ENCODE measurements around the gene STRADA.
"Not testable (repeated sequence)": the region's sequence is repeated elsewhere in the genome, so short reads cannot be mapped to it uniquely, and the experiment has no call there.

STRADA gene

DNA sequence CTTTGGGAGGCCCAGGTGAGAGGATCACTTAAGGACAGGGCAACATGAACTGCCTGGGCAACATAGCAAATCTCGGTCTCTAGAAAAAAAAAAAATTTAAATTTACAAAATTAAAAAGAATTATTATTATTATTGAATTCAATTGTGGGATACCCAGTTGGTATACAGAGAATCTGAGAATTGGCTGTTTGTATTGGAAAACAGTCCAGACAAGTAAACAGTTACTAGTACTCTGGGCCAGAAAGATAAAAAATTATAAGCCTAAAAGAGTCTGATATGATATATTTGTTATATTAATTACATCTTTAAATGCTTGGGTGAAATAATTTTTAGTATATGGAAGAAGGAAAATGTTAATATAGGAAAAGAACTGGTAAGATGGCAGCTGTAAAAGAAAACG, 16.8 kb upstream of the STRADA start:
- no peak overlapping the region for H3K27ac ChIP-seq (ENCODE audit: low read depth, low read length)
- peaks cover 32 to 61% of the 10 kb centered on the region in 2 donors for H3K36me3 ChIP-seq (ENCODE audit: control insufficient read depth in 1 of 2, insufficient read depth in 2 of 2, low read length in 2 of 2)
- H3K4me1 ChIP-seq (ENCODE audit: control insufficient read depth in 1 of 2, insufficient read depth in 2 of 2, low read length in 2 of 2), result peaks cover 8% of the 10 kb centered on the region in 2 donors
- no peak overlapping the region for H3K9ac ChIP-seq (ENCODE audit: low read depth in 1 of 2, low read length in 2 of 2)
- no peaks in the 10 kb centered on the region for H3K27me3 ChIP-seq (ENCODE audit: control insufficient read depth in 1 of 2, insufficient read depth in 2 of 2, low read length in 2 of 2)
- H3K9me3 ChIP-seq (ENCODE audit: control insufficient read depth in 1 of 2, low read length in 2 of 2), result no peaks in the 10 kb centered on the region
- H3K4me3 ChIP-seq (ENCODE audit: low read depth in 1 of 2, low read length in 2 of 2), result no peak overlapping the region

DNA sequence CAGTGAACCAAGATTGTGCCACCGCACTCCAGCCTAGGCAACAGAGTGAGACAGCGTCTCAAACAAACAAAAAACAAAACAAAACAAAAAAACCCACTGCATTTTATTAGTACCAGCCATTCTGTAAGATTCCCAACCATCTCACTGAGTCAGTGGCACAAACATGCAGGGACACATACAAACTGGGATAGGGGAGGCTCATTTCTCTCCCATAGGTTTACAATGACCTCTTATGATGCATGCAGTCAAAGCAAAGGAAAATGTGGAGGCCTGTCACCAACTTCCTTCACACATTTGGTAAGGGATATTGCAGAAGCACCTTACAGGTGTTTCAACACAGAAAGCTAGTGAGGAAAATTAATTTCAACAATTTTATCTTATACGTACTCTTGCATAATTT, 12.4 kb upstream of the STRADA start:
- Histone ChIP-seq H3K9ac (ENCODE audit: low read depth in 1 of 2, low read length in 2 of 2) (no peak overlapping the region), H3K27me3 (ENCODE audit: control insufficient read depth in 1 of 2, insufficient read depth in 2 of 2, low read length in 2 of 2) (no peaks in the 10 kb centered on the region), H3K9me3 (ENCODE audit: control insufficient read depth in 1 of 2, low read length in 2 of 2) (no peaks in the 10 kb centered on the region), H3K27ac (ENCODE audit: low read depth, low read length) (no peak overlapping the region), H3K4me1 (ENCODE audit: control insufficient read depth in 1 of 2, insufficient read depth in 2 of 2, low read length in 2 of 2) (no peaks in the 10 kb centered on the region), H3K4me3 (ENCODE audit: low read depth in 1 of 2, low read length in 2 of 2) (no peak overlapping the region), H3K36me3 (ENCODE audit: control insufficient read depth in 1 of 2, insufficient read depth in 2 of 2, low read length in 2 of 2) (peaks cover 33 to 76% of the 10 kb centered on the region in 2 donors)

DNA sequence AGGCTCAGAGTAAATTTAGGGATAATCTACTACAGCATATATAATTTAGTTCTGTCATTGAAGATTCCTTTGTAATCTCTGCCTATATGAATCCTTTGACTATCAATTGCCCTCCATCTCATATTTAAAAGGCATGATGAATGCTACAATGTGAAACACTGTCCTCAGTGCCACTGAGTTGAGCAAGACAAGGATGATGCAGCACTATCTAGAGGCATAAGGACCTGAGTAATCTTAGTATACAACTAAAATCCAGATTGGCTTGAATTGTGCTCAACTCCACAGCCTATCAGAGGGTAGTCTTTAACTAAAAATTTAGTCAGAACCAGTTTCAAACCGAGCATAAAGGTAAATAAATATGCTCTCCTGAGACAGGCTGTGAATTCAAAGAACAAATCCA, 11.6 kb upstream of the STRADA start:
- H3K9ac ChIP-seq (ENCODE audit: low read depth in 1 of 2, low read length in 2 of 2), result no peak overlapping the region
- no peak overlapping the region for H3K4me3 ChIP-seq (ENCODE audit: low read depth in 1 of 2, low read length in 2 of 2)
- H3K27ac ChIP-seq (ENCODE audit: low read depth, low read length), result no peak overlapping the region
- H3K4me1 ChIP-seq (ENCODE audit: control insufficient read depth in 1 of 2, insufficient read depth in 2 of 2, low read length in 2 of 2), result no peaks in the 10 kb centered on the region
- H3K36me3 ChIP-seq (ENCODE audit: control insufficient read depth in 1 of 2, insufficient read depth in 2 of 2, low read length in 2 of 2), result peaks cover 36 to 74% of the 10 kb centered on the region in 2 donors
- H3K9me3 ChIP-seq (ENCODE audit: control insufficient read depth in 1 of 2, low read length in 2 of 2), result no peaks in the 10 kb centered on the region
- H3K27me3 ChIP-seq (ENCODE audit: control insufficient read depth in 1 of 2, insufficient read depth in 2 of 2, low read length in 2 of 2), result no peaks in the 10 kb centered on the region

DNA sequence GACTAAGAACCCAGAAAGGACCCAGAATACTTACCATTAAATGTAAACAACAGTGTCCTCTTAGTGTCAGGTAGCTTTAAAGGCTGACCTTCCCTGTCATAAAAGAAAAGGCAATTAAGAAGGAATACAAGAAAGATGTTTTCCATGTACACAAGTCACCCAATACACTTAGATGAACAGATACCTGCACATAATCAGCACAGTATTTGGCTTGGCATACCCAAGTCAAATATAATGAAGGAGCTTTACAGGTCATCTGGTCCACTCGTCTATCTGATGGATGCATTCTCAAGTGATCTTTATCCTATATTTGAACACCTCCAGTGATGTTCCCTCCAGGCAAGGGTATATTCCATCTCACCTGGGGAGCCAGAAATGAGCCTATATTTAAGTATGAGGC, 11.1 kb upstream of the STRADA start:
- Histone ChIP-seq H3K9me3 (ENCODE audit: control insufficient read depth in 1 of 2, low read length in 2 of 2) (no peaks in the 10 kb centered on the region), H3K4me3 (ENCODE audit: low read depth in 1 of 2, low read length in 2 of 2) (no peak overlapping the region), H3K4me1 (ENCODE audit: control insufficient read depth in 1 of 2, insufficient read depth in 2 of 2, low read length in 2 of 2) (no peaks in the 10 kb centered on the region), H3K27ac (ENCODE audit: low read depth, low read length) (no peak overlapping the region), H3K27me3 (ENCODE audit: control insufficient read depth in 1 of 2, insufficient read depth in 2 of 2, low read length in 2 of 2) (no peaks in the 10 kb centered on the region), H3K36me3 (ENCODE audit: control insufficient read depth in 1 of 2, insufficient read depth in 2 of 2, low read length in 2 of 2) (peaks cover 33 to 73% of the 10 kb centered on the region in 2 donors), H3K9ac (ENCODE audit: low read depth in 1 of 2, low read length in 2 of 2) (no peak overlapping the region)

DNA sequence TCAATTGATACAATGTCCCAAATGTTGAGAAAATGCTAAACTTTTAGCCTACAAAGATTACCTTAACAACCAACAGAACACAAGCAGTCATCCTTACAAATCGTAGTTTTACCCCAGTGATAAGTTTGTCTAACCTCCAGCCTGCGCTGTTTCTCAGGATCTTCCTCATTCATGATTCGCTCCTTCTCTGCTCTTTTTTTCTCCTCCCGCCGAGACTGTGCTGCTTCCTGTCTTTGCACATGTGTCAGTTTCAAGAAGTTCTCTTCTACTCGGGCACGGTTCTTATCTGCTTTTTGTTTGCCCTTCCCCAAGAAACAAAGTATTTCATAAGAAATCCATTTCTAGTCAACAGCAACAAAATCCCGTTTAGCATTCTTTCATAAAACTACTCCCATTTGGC, 10.2 kb upstream of the STRADA start:
- Histone ChIP-seq H3K27ac (ENCODE audit: low read depth, low read length) (no peak overlapping the region), H3K36me3 (ENCODE audit: control insufficient read depth in 1 of 2, insufficient read depth in 2 of 2, low read length in 2 of 2) (peaks cover 31 to 72% of the 10 kb centered on the region in 2 donors), H3K9ac (ENCODE audit: low read depth in 1 of 2, low read length in 2 of 2) (no peak overlapping the region), H3K4me1 (ENCODE audit: control insufficient read depth in 1 of 2, insufficient read depth in 2 of 2, low read length in 2 of 2) (no peaks in the 10 kb centered on the region), H3K27me3 (ENCODE audit: control insufficient read depth in 1 of 2, insufficient read depth in 2 of 2, low read length in 2 of 2) (no peaks in the 10 kb centered on the region), H3K4me3 (ENCODE audit: low read depth in 1 of 2, low read length in 2 of 2) (no peak overlapping the region), H3K9me3 (ENCODE audit: control insufficient read depth in 1 of 2, low read length in 2 of 2) (no peaks in the 10 kb centered on the region)

DNA sequence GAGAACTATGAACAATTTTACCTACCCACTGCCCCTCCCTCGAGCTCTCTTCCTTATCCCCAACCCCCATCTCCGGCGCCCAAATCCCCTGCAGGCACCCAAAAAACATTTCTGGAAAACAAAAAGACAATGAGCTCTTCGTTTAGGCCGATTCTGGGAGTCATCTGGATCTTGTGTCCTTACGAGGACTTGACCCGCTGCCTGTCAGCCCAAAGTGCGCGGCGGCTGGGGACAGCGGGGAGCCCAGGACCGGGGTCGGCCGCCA, 524 bp downstream of the STRADA start:
- Histone ChIP-seq H3K9ac (ENCODE audit: low read depth in 1 of 2, low read length in 2 of 2) (peak overlapping the region; percentile 85 to 96), H3K36me3 (ENCODE audit: control insufficient read depth in 1 of 2, insufficient read depth in 2 of 2, low read length in 2 of 2) (peaks cover 6 to 7% of the 10 kb centered on the region in 2 donors)

DNA sequence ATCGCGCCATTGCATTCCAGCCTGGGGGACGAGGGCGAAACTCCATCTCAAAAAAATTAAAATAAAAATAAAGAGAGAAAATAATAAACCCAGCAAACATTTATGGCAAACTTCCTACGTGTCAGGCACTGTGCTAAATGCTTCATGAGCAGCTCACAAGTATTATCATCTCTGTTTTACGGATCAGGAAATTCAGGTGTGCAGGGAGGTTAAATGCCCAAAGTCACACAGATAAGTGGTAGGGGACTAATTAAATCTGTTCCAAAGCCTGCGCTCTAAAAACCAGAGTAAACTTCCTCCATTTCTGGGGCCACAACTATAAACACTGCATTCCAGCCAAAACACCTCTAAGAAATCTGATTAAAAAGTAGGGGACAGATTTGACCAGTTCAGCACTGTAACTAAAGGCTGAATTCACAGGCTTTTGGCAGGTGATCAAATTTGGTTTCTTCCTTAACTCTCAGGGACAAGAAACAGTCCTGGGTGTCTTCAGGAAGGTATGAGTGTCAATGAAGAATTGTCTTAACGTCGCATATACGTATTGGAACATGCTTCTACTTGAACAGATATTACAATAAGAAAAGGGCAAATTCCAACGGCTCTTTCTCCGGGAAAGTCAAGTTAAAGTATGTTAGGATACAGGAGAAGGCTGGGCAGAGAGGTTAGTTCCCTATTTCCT, 996 bp downstream of the STRADA start:
- Histone ChIP-seq H3K4me3 (ENCODE audit: low read depth in 1 of 2, low read length in 2 of 2) (peak overlapping the region; percentile 91), H3K9ac (ENCODE audit: low read depth in 1 of 2, low read length in 2 of 2) (peak overlapping the region; percentile 85 to 96), H3K4me1 (ENCODE audit: control insufficient read depth in 1 of 2, insufficient read depth in 2 of 2, low read length in 2 of 2) (peaks cover 6 to 10% of the 10 kb centered on the region in 2 donors), H3K9me3 (ENCODE audit: control insufficient read depth in 1 of 2, low read length in 2 of 2) (no peaks in the 10 kb centered on the region), H3K27ac (ENCODE audit: low read depth, low read length) (peak overlapping the region; percentile 94), H3K27me3 (ENCODE audit: control insufficient read depth in 1 of 2, insufficient read depth in 2 of 2, low read length in 2 of 2) (no peaks in the 10 kb centered on the region), H3K36me3 (ENCODE audit: control insufficient read depth in 1 of 2, insufficient read depth in 2 of 2, low read length in 2 of 2) (peaks cover 2 to 3% of the 10 kb centered on the region in 2 donors)

More for the DNA sequence above, 524 bp downstream of the STRADA start:
- peak overlapping the region; percentile 94 for H3K27ac ChIP-seq (ENCODE audit: low read depth, low read length)
- peaks cover 6 to 10% of the 10 kb centered on the region in 2 donors for H3K4me1 ChIP-seq (ENCODE audit: control insufficient read depth in 1 of 2, insufficient read depth in 2 of 2, low read length in 2 of 2)
- no peaks in the 10 kb centered on the region for H3K9me3 ChIP-seq (ENCODE audit: control insufficient read depth in 1 of 2, low read length in 2 of 2)
- H3K27me3 ChIP-seq (ENCODE audit: control insufficient read depth in 1 of 2, insufficient read depth in 2 of 2, low read length in 2 of 2), result no peaks in the 10 kb centered on the region
- peak overlapping the region; percentile 91 for H3K4me3 ChIP-seq (ENCODE audit: low read depth in 1 of 2, low read length in 2 of 2)

DNA sequence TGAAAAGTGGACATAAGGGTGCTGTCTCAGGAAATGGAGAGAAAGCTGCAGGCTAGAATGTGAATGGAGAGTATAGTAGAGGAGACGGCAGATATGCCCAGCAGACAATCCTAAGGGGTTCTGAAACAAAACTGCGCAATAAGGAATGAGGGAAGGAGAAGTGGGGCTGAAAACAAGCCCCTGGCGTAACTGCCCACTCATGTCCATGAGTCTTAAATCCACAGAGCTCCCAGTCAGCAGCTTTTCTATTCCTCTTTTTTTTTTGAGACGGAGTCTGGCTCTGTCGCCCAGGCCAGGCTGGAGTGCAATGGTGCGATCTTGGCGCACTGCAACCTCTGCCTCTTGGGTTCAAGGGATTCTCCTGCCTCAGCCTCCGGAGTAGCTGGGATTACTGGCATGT, 5.9 kb downstream of the STRADA start:
- Histone ChIP-seq H3K4me3 (ENCODE audit: low read depth in 1 of 2, low read length in 2 of 2) (no peak overlapping the region), H3K27me3 (ENCODE audit: control insufficient read depth in 1 of 2, insufficient read depth in 2 of 2, low read length in 2 of 2) (no peaks in the 10 kb centered on the region), H3K36me3 (ENCODE audit: control insufficient read depth in 1 of 2, insufficient read depth in 2 of 2, low read length in 2 of 2) (no peaks in the 10 kb centered on the region), H3K4me1 (ENCODE audit: control insufficient read depth in 1 of 2, insufficient read depth in 2 of 2, low read length in 2 of 2) (peaks cover 4 to 6% of the 10 kb centered on the region in 2 donors), H3K9me3 (ENCODE audit: control insufficient read depth in 1 of 2, low read length in 2 of 2) (no peaks in the 10 kb centered on the region), H3K27ac (ENCODE audit: low read depth, low read length) (no peak overlapping the region), H3K9ac (ENCODE audit: low read depth in 1 of 2, low read length in 2 of 2) (no peak overlapping the region)

DNA sequence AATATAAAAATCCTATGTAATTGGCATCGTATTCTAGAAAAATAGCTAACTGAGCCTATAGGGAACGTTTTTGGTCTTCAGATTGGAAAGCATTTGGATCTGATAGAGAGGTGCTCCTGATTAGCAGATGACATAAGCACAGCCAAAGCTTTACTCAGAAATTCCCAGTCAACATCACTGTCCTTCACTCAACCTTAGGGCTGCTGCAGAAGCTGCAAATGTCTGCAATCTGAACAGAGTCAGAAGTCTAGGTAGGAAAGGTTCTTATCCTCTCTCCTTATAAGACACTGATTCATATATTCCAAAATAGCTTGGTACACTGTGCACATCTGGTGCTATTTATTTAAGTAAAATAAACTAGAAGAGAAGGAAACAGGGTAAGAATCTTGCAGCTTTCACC, 19.2 kb downstream of the STRADA start:
- Histone ChIP-seq H3K4me1 (ENCODE audit: control insufficient read depth in 1 of 2, insufficient read depth in 2 of 2, low read length in 2 of 2) (no peaks in the 10 kb centered on the region), H3K9ac (ENCODE audit: low read depth in 1 of 2, low read length in 2 of 2) (no peak overlapping the region), H3K4me3 (ENCODE audit: low read depth in 1 of 2, low read length in 2 of 2) (no peak overlapping the region), H3K27me3 (ENCODE audit: control insufficient read depth in 1 of 2, insufficient read depth in 2 of 2, low read length in 2 of 2) (no peaks in the 10 kb centered on the region), H3K27ac (ENCODE audit: low read depth, low read length) (no peak overlapping the region), H3K36me3 (ENCODE audit: control insufficient read depth in 1 of 2, insufficient read depth in 2 of 2, low read length in 2 of 2) (peaks cover 3 to 7% of the 10 kb centered on the region in 2 donors), H3K9me3 (ENCODE audit: control insufficient read depth in 1 of 2, low read length in 2 of 2) (no peaks in the 10 kb centered on the region)

DNA sequence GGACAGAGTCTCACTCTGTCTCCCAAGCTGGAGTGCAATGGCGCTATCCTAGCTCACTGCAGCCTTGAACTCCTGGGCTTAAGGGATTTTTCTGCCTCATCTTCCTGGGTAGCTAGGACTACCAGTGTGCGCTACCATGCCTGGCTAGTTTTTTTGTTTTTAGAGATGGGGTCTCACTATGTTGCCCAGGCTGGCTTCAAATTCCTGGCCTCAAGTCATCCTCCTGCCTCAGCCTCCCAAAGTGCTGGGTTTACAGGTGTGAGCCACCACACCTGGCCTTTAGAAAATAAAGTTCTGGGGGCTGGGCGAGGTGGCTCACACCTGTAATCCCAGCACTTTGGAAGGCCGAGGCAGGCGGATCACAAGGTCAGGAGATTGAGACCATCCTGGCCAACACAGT, 21.4 kb downstream of the STRADA start:
- H3K4me3 ChIP-seq (ENCODE audit: low read depth in 1 of 2, low read length in 2 of 2); H3K9me3 ChIP-seq (ENCODE audit: control insufficient read depth in 1 of 2, low read length in 2 of 2); H3K27ac ChIP-seq (ENCODE audit: low read depth, low read length); H3K36me3 ChIP-seq (ENCODE audit: control insufficient read depth in 1 of 2, insufficient read depth in 2 of 2, low read length in 2 of 2); H3K9ac ChIP-seq (ENCODE audit: low read depth in 1 of 2, low read length in 2 of 2); H3K4me1 ChIP-seq (ENCODE audit: control insufficient read depth in 1 of 2, insufficient read depth in 2 of 2, low read length in 2 of 2); H3K27me3 ChIP-seq (ENCODE audit: control insufficient read depth in 1 of 2, insufficient read depth in 2 of 2, low read length in 2 of 2): not testable (repeated sequence)

DNA sequence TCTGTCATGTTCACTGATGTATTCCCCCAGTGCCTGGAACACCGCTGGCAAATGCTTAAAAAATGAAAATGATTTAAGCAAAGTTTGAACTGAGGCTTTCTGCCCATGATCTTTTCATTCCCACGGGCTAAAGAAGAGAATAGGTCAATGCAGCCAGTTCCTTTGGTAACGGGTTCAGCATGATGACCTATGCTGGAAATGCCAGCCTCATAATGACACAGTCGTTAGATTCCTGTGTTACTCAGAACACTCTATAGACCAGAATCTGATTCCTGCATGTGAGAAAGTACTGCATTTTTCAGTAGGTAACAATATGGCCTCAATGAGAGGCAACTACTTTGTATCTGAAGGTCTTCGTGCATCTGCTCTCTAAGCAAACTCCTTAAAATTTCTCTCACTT, 22.6 kb downstream of the STRADA start:
- H3K4me3 ChIP-seq (ENCODE audit: low read depth in 1 of 2, low read length in 2 of 2), result no peak overlapping the region
- H3K9me3 ChIP-seq (ENCODE audit: control insufficient read depth in 1 of 2, low read length in 2 of 2), result no peaks in the 10 kb centered on the region
- H3K36me3 ChIP-seq (ENCODE audit: control insufficient read depth in 1 of 2, insufficient read depth in 2 of 2, low read length in 2 of 2), result peaks cover 3 to 16% of the 10 kb centered on the region in 2 donors
- no peaks in the 10 kb centered on the region for H3K27me3 ChIP-seq (ENCODE audit: control insufficient read depth in 1 of 2, insufficient read depth in 2 of 2, low read length in 2 of 2)
- no peak overlapping the region for H3K27ac ChIP-seq (ENCODE audit: low read depth, low read length)
- no peak overlapping the region for H3K9ac ChIP-seq (ENCODE audit: low read depth in 1 of 2, low read length in 2 of 2)
- H3K4me1 ChIP-seq (ENCODE audit: control insufficient read depth in 1 of 2, insufficient read depth in 2 of 2, low read length in 2 of 2), result no peaks in the 10 kb centered on the region
